HG03175 (cell line): ENCODE measurements around the gene DPP6.

Source experiments
- ATAC-seq: cut with Tn5 transposase; IDR thresholded peaks from one replicate; pipeline ENCODE4 v1.9.1; 2021; ENCODE audit warnings: mild to moderate bottlenecking, moderate library complexity; ENCODE audit not compliant: unreplicated experiment

The DPP6 gene

GRCh38 chr7:154581251-154581890, 529.2 kb downstream of the DPP6 start:
- ATAC-seq = no peak

- ATAC-seq = no peak
Observed at GRCh38 chr7:154583454-154583853, 531.3 kb downstream of the DPP6 start.

GRCh38 chr7:154584352-154585252, 532.4 kb downstream of the DPP6 start:
- ATAC-seq = no peak

GRCh38 chr7:154587792-154588191, 535.6 kb downstream of the DPP6 start:
- no peak for ATAC-seq

GRCh38 chr7:154591544-154591943, 539.3 kb downstream of the DPP6 start:
- ATAC-seq = no peak

GRCh38 chr7:154592388-154592787, 540.2 kb downstream of the DPP6 start:
- no peak for ATAC-seq

GRCh38 chr7:154598396-154598795, 546.2 kb downstream of the DPP6 start:
- no peak for ATAC-seq

GRCh38 chr7:154598864-154599263, 546.7 kb downstream of the DPP6 start:
- no peak for ATAC-seq

GRCh38 chr7:154610903-154611302, 558.7 kb downstream of the DPP6 start:
- ATAC-seq = no peak

GRCh38 chr7:154613811-154614210, 561.6 kb downstream of the DPP6 start:
- ATAC-seq = no peak

- no peak for ATAC-seq
Observed at GRCh38 chr7:154620141-154620755, 568.0 kb downstream of the DPP6 start.

GRCh38 chr7:154623399-154623798, 571.2 kb downstream of the DPP6 start:
- no peak for ATAC-seq

GRCh38 chr7:154627646-154628290, 575.6 kb downstream of the DPP6 start:
- ATAC-seq = no peak

GRCh38 chr7:154628556-154628955, 576.4 kb downstream of the DPP6 start:
- no peak for ATAC-seq

- ATAC-seq = no peak
Observed at GRCh38 chr7:154631162-154631561, 579.0 kb downstream of the DPP6 start.

- ATAC-seq = no peak
Observed at GRCh38 chr7:154633641-154634040, 581.4 kb downstream of the DPP6 start.

GRCh38 chr7:154638286-154638685, 586.1 kb downstream of the DPP6 start:
- no peak for ATAC-seq

GRCh38 chr7:154640266-154640865, 588.2 kb downstream of the DPP6 start:
- no peak for ATAC-seq

GRCh38 chr7:154640917-154641316, 588.7 kb downstream of the DPP6 start:
- ATAC-seq = no peak

GRCh38 chr7:154644366-154644765, 592.2 kb downstream of the DPP6 start:
- no peak for ATAC-seq
